GM12874 (cell line): ENCODE data around the gene HMGN4.

Experiments
- TF ChIP-seq, protein P1 (sequence below): IDR thresholded peaks from 2 replicates; pipeline ENCODE4 v1.5.1; 2011; ENCODE audit warnings: low read depth, mild to moderate bottlenecking, control low read depth, low read length, moderate library complexity; ENCODE audit not compliant: insufficient read depth

HMGN4 gene

DNA sequence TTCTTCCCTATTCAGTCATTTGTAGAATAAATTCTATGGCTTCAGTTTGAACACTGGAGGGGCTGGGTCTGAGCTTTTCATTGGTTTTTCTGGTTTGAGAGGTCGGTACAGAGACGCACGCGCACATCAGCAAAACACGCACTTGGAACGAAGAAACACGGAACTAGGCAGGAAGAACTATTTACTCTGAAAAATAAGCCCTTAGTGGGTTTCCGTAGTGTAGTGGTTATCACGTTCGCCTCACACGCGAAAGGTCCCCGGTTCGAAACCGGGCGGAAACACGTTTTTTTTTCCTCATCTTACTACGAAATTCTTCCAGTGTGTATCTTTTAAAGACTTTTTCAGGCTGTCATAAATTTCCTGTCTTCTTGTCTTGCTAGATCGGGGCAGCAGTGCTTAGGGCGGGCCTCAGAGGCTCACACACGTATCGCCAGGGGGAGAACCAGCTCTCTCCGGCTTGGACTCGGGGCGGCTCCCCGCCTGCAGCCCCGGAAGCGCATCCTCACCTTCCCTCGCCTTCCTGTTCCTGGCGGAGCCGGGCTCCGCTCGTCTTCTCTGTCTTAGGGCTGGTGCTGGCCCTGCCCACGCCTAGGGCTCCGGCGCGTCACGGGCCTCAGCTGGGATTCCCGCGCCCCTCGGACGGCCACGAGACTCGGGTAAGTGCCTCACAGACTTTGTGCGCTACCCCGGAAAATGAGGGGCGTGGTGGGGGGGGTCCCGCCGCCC, at the start of gene HMGN4:
Gene HMGN4, plus strand, starts transcription at position 521 of the 726 bp plus-strand sequence. CDS start 6,841 bp downstream, outside the sequence.
- TF ChIP-seq, protein P1, sequence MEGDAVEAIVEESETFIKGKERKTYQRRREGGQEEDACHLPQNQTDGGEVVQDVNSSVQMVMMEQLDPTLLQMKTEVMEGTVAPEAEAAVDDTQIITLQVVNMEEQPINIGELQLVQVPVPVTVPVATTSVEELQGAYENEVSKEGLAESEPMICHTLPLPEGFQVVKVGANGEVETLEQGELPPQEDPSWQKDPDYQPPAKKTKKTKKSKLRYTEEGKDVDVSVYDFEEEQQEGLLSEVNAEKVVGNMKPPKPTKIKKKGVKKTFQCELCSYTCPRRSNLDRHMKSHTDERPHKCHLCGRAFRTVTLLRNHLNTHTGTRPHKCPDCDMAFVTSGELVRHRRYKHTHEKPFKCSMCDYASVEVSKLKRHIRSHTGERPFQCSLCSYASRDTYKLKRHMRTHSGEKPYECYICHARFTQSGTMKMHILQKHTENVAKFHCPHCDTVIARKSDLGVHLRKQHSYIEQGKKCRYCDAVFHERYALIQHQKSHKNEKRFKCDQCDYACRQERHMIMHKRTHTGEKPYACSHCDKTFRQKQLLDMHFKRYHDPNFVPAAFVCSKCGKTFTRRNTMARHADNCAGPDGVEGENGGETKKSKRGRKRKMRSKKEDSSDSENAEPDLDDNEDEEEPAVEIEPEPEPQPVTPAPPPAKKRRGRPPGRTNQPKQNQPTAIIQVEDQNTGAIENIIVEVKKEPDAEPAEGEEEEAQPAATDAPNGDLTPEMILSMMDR = peak; percentile 12; the same call in 1 of the 2 replicates

DNA sequence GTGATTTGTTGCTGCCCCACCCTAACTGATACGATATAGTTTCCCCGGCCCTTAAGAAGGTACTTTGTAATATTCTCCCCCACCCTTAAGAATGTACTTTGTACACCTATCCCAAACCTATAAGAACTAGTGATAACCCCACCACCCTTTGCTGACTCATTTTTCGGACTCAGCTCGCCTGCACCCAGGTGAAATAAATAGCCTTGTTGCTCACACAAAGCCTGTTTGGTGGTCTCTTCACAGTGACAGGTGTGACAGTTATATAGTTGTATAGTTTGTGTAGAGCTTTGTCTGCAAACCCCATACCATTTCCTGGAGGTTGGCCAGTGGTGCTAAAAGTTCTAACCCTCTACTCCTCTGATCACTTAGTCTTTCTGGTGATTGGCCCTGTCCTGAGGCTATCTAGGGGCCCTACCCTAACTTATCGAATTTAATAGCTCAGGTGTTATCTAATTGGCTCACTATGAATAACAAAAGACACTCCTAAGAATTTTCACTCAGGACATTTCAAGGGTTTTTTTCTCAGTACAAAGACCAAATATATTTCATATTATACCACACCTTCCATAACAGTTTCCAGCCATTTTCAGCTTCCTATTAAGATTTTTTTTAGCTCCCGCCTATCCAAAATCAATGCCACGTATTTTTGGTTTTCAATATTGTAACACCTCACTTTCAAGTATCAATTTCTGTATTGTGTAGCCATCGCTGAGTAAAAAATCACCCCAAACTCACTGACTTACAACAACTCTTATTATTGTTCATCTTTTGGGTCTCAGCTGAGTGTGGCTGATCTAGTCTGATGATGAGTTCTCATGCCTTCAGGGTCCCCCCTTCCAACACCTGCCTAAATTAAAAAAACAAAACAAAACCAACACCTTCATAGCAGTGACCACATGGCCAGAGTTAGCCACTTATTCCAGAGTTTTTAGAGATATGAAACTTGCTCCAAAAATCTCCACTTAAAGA, 47.9 kb upstream of the HMGN4 start:
- TF ChIP-seq, protein P1 = no peak

DNA sequence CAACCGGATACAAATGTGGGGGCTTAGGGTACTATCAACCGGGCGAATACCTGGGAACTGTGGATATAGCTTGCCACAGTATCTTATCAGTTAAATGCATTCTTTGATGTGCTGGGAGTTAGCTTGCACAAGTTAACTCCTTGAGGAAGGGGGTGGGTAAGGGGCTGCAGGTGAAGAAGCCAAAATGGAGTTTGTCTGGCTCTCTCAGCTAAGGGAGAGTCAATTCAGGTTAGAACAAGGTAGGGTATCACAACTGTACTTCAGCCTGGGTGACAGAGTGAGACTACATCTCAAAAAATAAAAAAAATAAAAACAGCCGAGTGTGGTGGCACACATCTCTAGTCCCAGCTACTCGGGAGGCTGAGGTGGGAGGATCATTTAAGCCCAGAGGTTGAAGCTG, 46.6 kb upstream of the HMGN4 start:
- TF ChIP-seq, protein P1 = no peak

DNA sequence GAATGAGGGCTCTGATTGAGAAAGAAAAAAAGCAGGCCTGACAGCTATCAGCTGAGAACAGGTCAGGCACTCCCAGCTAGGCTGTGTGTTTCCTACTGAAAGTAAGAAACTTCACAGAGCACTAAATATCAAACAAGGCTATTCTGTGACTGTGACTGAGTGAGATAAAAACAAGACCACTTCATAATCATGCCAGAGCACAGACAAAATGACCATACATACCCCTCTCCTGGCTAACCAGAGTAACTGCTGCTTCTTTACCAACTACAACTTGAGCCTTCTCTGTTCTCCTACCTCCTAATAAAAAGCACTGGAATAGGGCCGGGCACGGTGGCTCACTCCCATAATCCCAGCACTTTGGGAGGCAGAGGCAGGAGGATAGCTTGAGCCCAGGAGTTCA, 44.9 kb upstream of the HMGN4 start:
- TF ChIP-seq, protein P1 = peak; percentile 30; the same call in 1 of the 2 replicates

DNA sequence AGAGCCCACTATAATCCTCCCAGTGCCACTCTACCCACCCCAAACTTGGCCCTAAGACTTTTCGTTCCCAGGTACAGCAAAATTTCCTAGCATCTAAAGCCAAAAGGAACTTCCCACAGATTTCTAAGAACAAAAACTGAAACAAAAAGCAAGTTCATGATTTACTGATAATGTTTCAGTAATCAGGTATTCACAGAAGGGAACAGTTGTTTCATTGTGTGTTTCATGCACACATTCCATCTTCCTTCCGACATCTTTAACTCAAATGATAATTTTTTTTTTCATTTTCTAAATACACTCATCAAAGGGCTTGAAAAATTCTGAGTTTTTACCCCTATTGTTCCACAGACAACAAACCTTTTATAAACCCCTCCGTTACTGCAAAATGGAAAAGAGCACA, 44.0 kb upstream of the HMGN4 start:
- TF ChIP-seq, protein P1 = no peak

DNA sequence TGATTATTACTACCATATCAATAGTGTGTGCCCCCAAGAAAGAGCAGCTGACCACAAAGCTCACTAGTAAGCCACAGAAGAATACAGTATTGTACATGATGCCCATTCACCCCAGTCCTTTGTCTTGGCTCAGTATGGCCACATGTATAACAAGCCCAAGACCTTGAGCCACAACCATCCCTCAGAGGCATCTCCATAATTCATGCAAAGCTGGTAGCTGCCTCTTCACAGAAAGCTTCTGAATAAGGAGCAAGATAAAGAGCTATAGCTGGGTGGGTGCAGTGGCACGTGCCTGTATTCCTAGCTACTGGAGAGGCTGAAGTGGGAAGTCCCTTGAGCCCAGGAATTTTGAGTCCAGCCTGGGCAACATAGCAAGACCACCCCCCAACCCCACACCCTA, 42.9 kb upstream of the HMGN4 start:
- TF ChIP-seq, protein P1 = no peak

DNA sequence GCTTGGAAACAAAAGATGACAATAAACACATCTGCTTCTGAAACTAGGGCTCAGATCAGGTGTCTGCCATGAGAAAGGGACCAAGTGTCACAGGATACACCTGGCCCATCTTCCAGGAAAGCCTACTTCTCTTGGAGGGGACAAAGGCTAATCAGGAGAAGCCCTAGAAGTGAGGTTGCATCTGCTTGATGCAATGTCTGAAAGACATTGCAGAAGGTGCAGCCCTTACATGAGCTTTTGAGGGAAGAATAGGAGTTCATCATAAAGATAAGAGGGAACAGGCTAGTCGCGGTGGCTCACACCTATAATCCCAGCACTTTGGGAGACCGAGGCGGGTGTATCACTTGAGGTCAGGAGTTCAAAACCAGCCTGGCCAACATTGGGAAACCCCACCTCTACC, 40.6 kb upstream of the HMGN4 start:
- TF ChIP-seq, protein P1 = no peak
